Uterus (tissue), 2 donors: ENCODE measurements around the gene UPK3BL1.
"Not testable (repeated sequence)": the region's sequence is repeated elsewhere in the genome, so short reads cannot be mapped to it uniquely, and the experiment has no call there.

Experiments used
- POLR2A ChIP-seq, 2 donors: fragments of 450-650 bp; IDR thresholded peaks; one replicate each; pipeline ENCODE4 v1.6.1; 2016; ENCODE audit warnings: antibody characterized with exemption in 2 of 2, mild to moderate bottlenecking in 1 of 2, moderate library complexity in 1 of 2
- TF ChIP-seq, protein P1 (sequence below), 4 experiments: fragments of 200-600 bp in 2 of 4; fragments of 450-650 bp in 2 of 4; sonication (generic) in 2 of 4; IDR thresholded peaks; one replicate each; pipeline ENCODE4 v1.5.1; 2016 to 2019; ENCODE audit warnings: antibody characterized with exemption in 4 of 4, mild to moderate bottlenecking in 2 of 4, moderate library complexity in 1 of 4

DNA sequence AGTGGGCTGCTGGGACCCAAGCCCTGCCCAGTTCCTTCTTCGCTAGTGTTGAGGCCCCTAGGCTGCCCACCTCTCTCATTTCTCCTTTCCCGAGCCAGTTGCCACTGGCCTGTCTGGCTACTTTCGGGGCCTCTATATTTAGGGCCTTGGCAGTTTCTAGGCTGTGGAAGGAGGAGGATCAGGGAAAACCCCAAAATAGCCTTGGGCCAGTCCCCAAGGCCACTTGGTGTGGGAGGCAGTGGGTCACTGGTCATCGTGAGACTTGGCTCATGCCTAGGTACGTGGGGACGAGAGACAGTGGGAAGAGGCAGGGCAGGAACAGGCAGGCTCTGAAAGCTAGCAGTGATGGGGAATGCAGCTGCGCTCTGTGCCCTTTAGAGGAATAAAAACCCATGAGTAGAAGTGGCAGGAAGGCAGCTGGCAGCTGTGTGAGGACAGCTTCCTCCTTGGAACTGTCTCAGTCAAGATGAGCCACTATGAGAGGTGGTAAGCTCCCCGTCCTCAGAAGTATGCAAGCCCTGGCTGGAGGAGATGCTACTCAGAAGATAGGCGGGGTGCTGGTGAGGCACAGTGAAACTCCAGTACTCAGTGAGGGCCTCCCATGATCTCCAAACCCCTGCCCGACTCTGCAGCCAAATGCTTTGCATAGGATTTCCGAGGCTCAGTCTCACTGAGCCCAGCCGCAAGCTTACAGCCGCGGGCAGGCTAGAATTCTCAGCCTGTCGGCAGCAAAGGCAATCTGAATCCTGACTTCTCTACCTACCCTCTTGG lies 28.8 kb downstream of the UPK3BL1 start:
- TF ChIP-seq, protein P1, sequence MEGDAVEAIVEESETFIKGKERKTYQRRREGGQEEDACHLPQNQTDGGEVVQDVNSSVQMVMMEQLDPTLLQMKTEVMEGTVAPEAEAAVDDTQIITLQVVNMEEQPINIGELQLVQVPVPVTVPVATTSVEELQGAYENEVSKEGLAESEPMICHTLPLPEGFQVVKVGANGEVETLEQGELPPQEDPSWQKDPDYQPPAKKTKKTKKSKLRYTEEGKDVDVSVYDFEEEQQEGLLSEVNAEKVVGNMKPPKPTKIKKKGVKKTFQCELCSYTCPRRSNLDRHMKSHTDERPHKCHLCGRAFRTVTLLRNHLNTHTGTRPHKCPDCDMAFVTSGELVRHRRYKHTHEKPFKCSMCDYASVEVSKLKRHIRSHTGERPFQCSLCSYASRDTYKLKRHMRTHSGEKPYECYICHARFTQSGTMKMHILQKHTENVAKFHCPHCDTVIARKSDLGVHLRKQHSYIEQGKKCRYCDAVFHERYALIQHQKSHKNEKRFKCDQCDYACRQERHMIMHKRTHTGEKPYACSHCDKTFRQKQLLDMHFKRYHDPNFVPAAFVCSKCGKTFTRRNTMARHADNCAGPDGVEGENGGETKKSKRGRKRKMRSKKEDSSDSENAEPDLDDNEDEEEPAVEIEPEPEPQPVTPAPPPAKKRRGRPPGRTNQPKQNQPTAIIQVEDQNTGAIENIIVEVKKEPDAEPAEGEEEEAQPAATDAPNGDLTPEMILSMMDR (IDR thresholded peaks at IDR 0.05) = not testable (repeated sequence)
- not testable (repeated sequence) for TF ChIP-seq POLR2A (IDR thresholded peaks at IDR 0.05)
